Measurements from ENCODE around the gene TACR1.
A peak's percentile ranks its signal among the peaks of the same experiment; 100 is the strongest.
"Not testable (repeated sequence)": the region's sequence is repeated elsewhere in the genome, so short reads cannot be mapped to it uniquely, and the experiment has no call there.

TACR1 gene, protein sequence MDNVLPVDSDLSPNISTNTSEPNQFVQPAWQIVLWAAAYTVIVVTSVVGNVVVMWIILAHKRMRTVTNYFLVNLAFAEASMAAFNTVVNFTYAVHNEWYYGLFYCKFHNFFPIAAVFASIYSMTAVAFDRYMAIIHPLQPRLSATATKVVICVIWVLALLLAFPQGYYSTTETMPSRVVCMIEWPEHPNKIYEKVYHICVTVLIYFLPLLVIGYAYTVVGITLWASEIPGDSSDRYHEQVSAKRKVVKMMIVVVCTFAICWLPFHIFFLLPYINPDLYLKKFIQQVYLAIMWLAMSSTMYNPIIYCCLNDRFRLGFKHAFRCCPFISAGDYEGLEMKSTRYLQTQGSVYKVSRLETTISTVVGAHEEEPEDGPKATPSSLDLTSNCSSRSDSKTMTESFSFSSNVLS

DNA sequence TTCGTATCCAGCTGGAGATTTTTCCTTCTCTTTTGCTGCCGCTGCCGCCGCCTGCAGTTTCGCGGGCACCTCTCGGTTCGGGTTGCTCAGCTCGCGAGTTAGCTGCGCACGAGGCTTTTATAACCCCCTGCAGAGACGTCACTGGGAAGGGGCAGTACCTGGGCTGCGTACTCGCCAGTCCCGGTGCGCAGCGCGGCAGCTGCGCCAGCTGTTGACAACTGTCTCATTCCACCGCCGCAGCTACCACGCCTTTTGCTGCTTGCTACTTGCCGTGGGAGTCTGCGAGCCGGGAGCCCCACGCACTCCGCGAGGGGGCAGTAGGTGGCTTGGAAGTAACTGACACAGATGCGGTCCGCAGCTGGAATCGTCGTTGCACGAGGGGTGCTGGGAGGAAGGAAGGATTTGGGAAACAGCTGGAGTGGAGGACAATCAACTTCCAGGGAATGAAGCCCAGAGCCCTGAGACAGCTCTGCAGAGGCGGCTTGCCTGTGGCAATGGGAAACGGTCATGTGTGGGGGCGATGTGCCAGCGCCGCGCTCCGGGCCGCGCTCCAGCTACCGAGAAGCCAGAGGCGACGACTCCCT is at the start of gene TACR1:
TACR1 (minus strand) TSS at position 93 of the 584 bp plus-strand sequence. CDS start 586 bp downstream, outside the sequence.
- peak; percentile 17 for DNase-seq (ENCODE audit: extremely low read depth, low read depth)
- TF ChIP-seq, protein P1, sequence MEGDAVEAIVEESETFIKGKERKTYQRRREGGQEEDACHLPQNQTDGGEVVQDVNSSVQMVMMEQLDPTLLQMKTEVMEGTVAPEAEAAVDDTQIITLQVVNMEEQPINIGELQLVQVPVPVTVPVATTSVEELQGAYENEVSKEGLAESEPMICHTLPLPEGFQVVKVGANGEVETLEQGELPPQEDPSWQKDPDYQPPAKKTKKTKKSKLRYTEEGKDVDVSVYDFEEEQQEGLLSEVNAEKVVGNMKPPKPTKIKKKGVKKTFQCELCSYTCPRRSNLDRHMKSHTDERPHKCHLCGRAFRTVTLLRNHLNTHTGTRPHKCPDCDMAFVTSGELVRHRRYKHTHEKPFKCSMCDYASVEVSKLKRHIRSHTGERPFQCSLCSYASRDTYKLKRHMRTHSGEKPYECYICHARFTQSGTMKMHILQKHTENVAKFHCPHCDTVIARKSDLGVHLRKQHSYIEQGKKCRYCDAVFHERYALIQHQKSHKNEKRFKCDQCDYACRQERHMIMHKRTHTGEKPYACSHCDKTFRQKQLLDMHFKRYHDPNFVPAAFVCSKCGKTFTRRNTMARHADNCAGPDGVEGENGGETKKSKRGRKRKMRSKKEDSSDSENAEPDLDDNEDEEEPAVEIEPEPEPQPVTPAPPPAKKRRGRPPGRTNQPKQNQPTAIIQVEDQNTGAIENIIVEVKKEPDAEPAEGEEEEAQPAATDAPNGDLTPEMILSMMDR (IDR thresholded peaks at IDR 0.05; ENCODE audit: low read depth, low read length, missing control alignments) = peak; percentile 77
- peak within 1 kb of the TSS; percentile 36 for H3K4me3 ChIP-seq (replicated peaks; ENCODE audit: low read depth, low read length)

DNA sequence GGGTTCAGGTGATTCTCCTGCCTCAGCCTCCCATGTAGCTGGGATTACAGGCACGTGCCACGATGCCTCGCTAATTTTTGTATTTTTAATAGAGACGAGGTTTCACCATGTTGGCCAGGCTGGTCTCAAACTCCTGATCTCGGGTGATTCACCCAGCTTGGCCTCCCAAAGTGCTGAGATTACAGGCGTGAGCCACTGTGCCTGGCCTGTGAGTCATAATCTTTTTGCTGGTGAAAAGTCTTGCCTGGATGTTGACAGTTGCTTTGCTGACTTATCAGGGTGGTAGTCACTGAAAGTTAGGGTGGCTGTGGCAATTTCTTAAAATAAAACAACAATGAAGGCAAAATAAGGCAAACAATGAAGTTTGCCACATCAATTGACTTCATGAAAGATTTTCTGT is 49.3 kb upstream of the TACR1 start:
- H3K4me3 ChIP-seq (replicated peaks; ENCODE audit: low read depth, low read length); DNase-seq (ENCODE audit: extremely low read depth, low read depth): not testable (repeated sequence)

DNA sequence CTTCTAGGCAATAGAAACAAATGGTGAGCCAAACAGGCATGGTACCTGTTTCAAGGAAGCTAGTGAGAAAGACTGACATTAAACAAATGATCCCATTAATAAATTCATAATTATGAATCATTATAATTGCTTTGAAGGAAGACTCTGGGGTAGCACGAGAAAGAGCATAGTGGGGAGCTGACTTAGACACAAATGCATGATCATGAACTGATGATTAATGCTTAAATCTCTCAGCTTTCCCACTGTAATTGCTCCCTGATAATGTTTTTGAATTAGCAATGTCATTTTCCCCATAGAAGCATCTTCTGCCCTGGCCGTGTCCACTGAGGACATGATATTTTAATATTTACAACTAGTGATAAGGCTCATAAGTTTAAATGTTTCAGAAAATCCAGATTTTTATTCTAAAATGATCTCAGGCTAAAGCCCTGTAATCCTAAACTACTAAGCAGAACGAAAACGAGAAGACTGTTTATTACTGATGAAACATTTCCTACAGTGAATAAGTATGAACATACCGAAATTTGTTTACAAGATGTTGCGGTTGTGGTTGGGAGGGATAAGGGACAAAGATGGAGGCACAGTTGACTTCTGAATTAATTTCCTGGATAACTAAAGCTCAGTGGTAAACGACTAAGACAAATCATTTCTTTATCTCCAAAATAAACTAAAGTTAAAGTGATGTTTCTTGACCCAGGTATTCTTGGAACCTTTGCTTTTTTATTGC is 47.3 kb upstream of the TACR1 start:
- no peak overlapping the region for H3K4me3 ChIP-seq (replicated peaks; ENCODE audit: low read depth, low read length)
- TF ChIP-seq, protein P1 (IDR thresholded peaks at IDR 0.05; ENCODE audit: low read depth, low read length, missing control alignments) = no peak
- no peak for DNase-seq (ENCODE audit: extremely low read depth, low read depth)

DNA sequence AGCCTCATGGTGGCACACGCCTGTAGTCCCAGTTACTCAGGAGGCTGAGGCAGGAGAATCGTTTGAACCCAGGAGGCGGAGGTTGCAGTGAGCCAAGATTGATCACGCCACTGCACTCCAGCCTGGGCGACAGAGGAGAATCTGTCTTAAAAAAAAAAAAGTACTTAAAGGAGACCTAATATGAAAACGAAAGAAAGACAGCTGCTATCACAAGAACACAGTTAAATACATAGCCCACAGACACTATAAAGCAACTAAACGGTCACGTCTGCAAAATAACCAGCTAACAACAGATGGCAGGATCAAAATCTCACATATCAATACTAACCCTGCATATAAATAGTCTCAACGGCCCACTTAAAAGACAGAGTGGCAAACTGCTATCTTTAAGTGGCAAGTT is 43.9 kb upstream of the TACR1 start:
- H3K4me3 ChIP-seq (replicated peaks; ENCODE audit: low read depth, low read length) = no peak overlapping the region
- TF ChIP-seq, protein P1 (IDR thresholded peaks at IDR 0.05; ENCODE audit: low read depth, low read length, missing control alignments) = no peak
- DNase-seq (ENCODE audit: extremely low read depth, low read depth) = no peak

DNA sequence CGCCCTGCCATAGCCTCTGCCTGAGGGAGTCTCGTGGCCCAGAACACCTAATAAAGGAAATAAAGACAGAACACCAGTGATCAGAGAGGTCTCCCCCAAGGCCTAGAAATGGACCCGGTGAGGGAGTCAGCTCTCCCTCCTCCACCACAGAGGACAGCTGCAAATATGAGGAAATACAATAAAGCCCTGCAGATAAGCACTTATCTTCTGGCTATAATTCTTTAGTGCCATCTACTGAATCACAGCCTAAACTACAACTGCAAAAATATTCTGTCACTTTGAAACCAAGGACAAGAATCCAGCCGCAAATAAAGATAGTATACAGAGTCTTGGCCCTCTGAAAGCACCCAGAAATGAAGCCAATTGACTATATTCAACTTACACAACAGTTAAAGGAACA is 42.4 kb upstream of the TACR1 start:
- TF ChIP-seq, protein P1 (IDR thresholded peaks at IDR 0.05; ENCODE audit: low read depth, low read length, missing control alignments) = peak; percentile 24
- DNase-seq (ENCODE audit: extremely low read depth, low read depth) = no peak
- H3K4me3 ChIP-seq (replicated peaks; ENCODE audit: low read depth, low read length) = no peak overlapping the region

DNA sequence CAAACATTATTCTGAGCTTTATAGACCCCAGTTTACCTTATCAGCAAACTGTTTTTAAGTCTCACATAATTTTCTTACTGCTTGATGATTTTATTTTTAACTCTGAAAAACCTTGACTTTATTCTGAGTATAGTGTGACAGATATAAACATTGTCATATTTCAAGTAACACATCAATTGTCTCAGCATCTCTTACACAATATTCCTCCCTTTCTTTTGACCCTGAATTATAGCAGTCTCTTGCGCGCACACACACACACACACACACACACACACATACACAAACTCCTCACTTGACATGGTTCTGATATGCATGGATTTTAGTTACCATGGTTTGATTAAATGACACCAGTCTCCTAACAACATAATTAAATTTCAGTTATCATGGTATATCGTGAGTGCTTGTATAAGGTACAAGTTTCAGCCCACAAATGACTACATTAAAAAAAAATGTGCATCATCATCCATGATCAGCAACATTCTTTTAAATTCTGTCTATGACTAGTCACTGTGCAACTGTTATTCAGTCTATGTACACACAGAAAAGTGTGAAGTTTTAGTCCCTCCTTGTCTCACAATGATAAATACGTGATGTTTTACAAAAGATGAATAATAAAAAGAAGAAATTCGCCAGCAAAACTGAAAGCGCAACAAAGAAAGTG is 39.5 kb upstream of the TACR1 start:
- TF ChIP-seq, protein P1 (IDR thresholded peaks at IDR 0.05; ENCODE audit: low read depth, low read length, missing control alignments) = no peak
- DNase-seq (ENCODE audit: extremely low read depth, low read depth) = no peak
- H3K4me3 ChIP-seq (replicated peaks; ENCODE audit: low read depth, low read length) = no peak overlapping the region

All from HFF-Myc (cell line).